Hepatic stellate cell (primary cell): Measurements from ENCODE around the gene BSCL2.
"Not testable (repeated sequence)": the region's sequence is repeated elsewhere in the genome, so short reads cannot be mapped to it uniquely, and the experiment has no call there.

Source experiments
- DNase-seq: peaks from one replicate; pipeline ENCODE4 v3.0.0; 2011; ENCODE audit warnings: low spot score

BSCL2 gene

GRCh38 chr11:62719302-62719978, 12.2 kb upstream of the BSCL2 start:
- DNase-seq, result no peak

GRCh38 chr11:62716816-62717215, 9.6 kb upstream of the BSCL2 start:
- no peak for DNase-seq

DNA sequence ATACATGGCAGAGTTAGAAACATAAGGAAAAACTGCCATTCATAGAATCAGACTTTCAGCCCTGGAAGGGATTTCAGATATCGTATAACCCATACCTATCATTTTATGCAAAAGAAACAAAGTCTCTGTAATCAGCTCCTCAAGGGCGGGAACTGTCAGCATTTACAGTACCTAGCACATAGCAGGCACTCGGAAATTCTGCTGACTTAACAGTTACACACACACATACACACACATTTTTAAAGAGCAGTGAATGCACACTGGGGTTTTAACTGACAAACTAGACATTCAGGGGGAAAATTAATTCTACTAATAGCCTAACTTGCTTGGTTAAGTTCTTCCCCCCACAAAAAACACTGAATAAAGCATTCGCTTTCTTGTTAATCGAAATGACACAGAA, 9.0 kb upstream of the BSCL2 start:
- DNase-seq, result no peak

GRCh38 chr11:62715150-62716130, 8.2 kb upstream of the BSCL2 start:
- DNase-seq, result no peak

- DNase-seq, result no peak
These were observed 6.1 kb upstream of the BSCL2 start for GRCh38 chr11:62713343-62713742.

- DNase-seq, result no peak
These were observed 5.6 kb upstream of the BSCL2 start for GRCh38 chr11:62712861-62713260.

GRCh38 chr11:62712276-62712812, 5.1 kb upstream of the BSCL2 start:
- DNase-seq, result no peak

DNA sequence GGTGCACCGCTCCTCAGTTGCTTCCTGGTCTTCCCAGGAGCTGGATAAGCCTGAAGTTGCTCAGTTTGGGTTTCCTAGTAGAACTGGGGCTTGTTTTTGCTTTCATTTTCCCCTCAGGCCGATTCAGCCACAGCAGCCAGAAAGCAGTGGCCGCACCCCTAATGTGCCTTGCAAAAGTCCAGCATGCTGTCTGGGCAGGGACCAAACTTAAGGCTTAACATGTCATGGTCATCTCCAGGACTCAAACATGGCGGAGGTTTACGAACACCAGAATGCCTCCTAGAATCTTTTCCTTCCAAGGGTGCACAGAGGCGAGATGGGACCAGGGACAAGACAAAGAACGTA, 2.7 kb upstream of the BSCL2 start:
- DNase-seq, result peak; percentile 52

GRCh38 chr11:62709247-62710000, 2.2 kb upstream of the BSCL2 start:
- peak; percentile 96 for DNase-seq

DNA sequence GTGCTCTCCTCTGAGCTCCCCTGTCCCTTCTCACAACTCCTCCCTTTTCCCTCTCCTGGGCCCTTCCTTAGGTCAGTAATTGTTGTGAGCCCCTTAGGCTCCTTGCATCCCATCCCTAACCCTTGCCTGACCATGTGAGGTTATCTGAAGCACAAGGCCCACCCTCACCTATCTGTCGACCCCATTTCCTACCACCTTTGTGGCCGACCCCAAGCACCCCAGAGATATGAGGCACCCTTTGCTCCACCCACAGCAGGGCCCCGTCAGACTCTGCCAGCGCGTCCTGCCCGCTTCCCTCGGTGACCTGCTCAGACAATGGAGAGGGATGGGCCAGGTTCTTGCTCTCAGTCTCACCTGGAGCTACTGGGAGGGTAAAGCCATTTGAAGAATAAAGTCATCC, 1.6 kb upstream of the BSCL2 start:
- DNase-seq, result no peak

DNA sequence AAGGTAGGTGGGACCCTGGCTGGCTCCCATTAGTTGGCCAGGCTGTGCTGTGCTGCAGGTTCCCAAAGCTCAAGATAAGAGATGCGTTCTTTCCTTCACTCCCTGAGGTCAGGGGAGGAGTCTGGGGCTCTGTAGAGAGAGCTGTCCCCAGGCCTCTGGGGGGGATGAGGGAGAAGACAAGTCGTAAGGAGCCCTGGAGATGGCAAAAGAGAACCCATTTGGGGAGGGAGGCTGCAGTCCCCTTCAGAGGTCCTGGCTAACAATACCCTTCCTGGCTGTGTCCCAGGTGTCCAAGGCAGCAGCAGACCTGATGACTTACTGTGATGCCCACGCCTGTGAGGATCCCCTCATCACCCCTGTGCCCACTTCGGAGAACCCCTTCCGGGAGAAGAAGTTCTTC, 1.2 kb upstream of the BSCL2 start:
- no peak for DNase-seq

GRCh38 chr11:62706850-62707247, 375 bp downstream of the BSCL2 start:
- no peak for DNase-seq

GRCh38 chr11:62705880-62706849, 1.1 kb downstream of the BSCL2 start:
- peak; percentile 94 for DNase-seq

- DNase-seq, result no peak
These were observed 1.8 kb downstream of the BSCL2 start for GRCh38 chr11:62705413-62705812.

DNA sequence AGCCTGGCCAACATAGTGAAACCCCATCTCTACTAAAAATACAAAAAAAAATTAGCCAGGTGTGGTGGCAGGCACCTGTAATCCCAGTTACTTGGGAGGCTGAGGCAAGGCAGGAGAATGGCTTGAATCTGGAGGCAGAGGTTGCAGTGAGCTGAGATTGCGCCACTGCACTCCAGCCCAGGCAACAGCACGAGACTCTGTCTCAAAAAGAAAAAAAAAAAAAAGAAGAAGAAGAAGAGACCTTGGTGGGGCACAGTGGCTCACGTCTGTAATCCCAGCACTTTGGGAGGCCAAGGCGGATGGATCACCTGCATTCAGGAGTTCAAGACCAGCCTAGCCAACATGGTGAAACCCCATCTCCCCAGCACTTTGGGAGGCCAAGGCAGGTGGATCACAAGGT, 3.3 kb downstream of the BSCL2 start:
- DNase-seq, result not testable (repeated sequence)

DNA sequence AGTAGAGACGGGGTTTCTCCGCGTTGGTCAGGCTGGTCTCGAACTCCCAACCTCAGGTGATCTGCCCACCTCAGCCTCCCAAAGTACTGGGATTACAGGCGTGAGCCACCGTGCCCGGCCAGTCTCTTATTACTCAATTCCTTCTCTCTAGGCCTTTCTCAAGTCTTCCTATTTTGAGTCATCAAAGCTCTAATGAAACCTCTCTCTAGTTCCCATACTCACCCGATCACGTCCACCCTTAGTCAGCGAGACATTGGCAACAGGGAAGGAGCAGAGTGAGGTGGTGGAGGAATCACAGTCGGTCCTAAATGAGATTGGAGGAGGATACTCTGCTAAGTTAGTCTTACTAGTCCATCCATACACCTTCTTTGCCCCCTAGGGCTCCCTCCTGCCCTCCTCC, 5.0 kb downstream of the BSCL2 start:
- no peak for DNase-seq

GRCh38 chr11:62694455-62695167, 12.6 kb downstream of the BSCL2 start:
- DNase-seq, result peak; percentile 83

DNA sequence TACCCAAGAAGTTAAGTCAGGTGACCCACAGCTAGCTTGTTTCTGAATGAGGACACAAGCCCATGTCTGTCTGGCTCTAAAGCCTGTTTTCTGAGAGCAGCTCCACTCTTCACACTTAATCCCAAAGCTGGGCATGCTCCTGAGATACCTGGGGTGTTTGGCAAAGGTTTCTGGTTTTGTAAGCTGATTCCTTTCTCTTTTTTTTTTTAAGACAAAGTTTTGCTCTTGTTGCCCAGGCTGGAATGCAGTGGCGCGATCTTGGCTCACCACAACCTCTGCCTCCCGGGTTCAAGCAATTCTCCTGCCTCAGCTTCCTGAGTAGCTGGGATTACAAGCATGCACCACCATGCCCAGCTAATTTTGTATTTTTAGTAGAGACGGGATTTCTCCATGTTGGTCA, 13.6 kb downstream of the BSCL2 start:
- not testable (repeated sequence) for DNase-seq

- peak; percentile 89 for DNase-seq
These were observed 17.6 kb downstream of the BSCL2 start, which contains the start of gene LRRN4CL for GRCh38 chr11:62689421-62690183. LRRN4CL (minus strand) TSS chr11:62689530; CDS start chr11:62688508, 1,022 bp downstream.

- no peak for DNase-seq
These were observed 18.7 kb downstream of the BSCL2 start for GRCh38 chr11:62688491-62688890.
